Thyroid gland (tissue), 4 donors: ENCODE results near the gene MRPL23. TPM values are rescaled to one million over a fixed set of nuclear protein-coding genes. Genes with fewer than 3 reads are reported as not detected.

Source experiments
- DNase-seq, 2 donors: peaks; one replicate each; pipeline ENCODE4 v3.0.0-alpha.2; 2019
- H3K27ac ChIP-seq, 3 donors: fragments of 200-600 bp; sonication (generic); 1 replicate in 2 of 3; 2 replicates in 1 of 3; pipeline ENCODE4 v1.5.1; 2016 to 2019; ENCODE audit warnings: mild to moderate bottlenecking in 1 of 3, moderate library complexity in 1 of 3
- H3K27me3 ChIP-seq: fragments of 200-600 bp; sonication (generic); one replicate; pipeline ENCODE4 v1.5.1; 2019
- H3K36me3 ChIP-seq, 2 donors: fragments of 200-600 bp; sonication (generic); one replicate each; pipeline ENCODE4 v1.5.1; 2016 to 2019
- H3K4me1 ChIP-seq, 2 donors: fragments of 200-600 bp; sonication (generic); one replicate each; pipeline ENCODE4 v1.5.1; 2017 to 2019
- H3K4me3 ChIP-seq, 3 donors: fragments of 200-600 bp; sonication (generic); replicated peaks in 1 of 3; 1 replicate in 2 of 3; 2 replicates in 1 of 3; pipeline ENCODE4 v1.5.1; 2016; ENCODE audit warnings: mild to moderate bottlenecking in 1 of 3
- H3K9me3 ChIP-seq: fragments of 200-600 bp; sonication (generic); one replicate; pipeline ENCODE4 v1.5.1; 2017
- POLR2A ChIP-seq, 2 donors: fragments of 450-650 bp; IDR thresholded peaks; one replicate each; pipeline ENCODE4 v1.6.1; 2017; ENCODE audit warnings: antibody characterized with exemption in 2 of 2, mild to moderate bottlenecking in 2 of 2, moderate library complexity in 1 of 2
- WGBS, 2 donors: methylation state at CpG; one replicate each; pipeline ENCODE4 v1.1.5; 2017; 5-methylcytosine and 5-hydroxymethylcytosine counted together
- intact Hi-C: fragments of 100-400 bp; cut with DNase I; formaldehyde crosslinking; loops from one replicate; pipeline ENCODE4 v1.15.1; 2023
- total RNA-seq, 4 donors: library from RNA; depleted of rRNA; stranded (reverse); fragments of >200 nt; gene quantifications; one replicate each; pipeline ENCODE4 v1.2.3, GENCODE V29; 2016
- TF ChIP-seq, protein P1 (sequence below), 6 experiments: fragments of 200-600 bp in 3 of 6; fragments of 450-650 bp in 3 of 6; sonication (generic) in 3 of 6; IDR thresholded peaks; one replicate each; pipeline ENCODE4 v1.5.1; 2016 to 2019; ENCODE audit warnings: antibody characterized with exemption in 6 of 6, mild to moderate bottlenecking in 2 of 6, inconsistent platforms in 1 of 6, moderate library complexity in 1 of 6

Gene MRPL23
- total RNA-seq, 4 donors from 2014 or later, result 86.9 to 241 (median 159) TPM

DNA sequence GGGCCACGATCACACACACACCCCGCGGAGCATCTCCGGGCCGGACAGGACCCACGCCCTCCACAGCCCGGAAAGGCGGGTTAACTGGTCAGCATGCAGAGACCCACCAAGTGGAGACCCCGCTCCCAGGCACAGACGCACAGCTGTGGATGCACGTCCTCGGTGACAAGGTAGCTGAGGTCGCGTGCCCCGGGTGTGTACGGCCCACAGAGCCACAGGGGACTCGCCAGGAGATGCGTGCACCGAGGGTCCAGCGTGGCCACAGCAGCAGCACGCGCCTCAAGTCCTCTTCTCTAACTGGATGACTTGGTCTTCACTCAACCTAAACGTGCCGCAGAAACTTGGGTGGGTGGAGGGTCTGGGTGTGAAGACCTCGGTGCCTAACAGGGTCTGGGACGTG, 45.0 kb downstream of the MRPL23 start:
- no peak for DNase-seq

DNA sequence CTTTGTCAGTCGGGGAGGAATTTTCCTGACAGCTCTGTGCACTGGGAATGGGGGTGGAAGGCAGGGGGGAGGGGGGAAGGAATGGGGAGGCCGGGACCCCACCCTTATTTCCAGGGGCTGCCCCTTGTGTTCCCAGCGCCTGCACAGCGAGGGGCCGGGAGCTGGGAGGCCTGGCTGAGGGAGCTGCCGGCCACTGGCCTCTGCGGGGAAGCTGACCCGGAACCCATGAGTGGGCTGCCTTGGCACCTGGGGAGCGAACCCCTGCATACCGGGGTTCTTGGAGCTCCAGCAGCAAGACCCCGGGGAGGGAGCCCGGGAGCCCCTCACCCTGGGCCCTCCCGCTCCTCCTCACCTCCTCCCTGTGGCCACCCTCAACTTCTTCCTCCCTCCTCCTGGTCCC, 47.0 kb downstream of the MRPL23 start:
- no peak for DNase-seq
- no peaks in the 10 kb centered on the region for H3K4me1 ChIP-seq
- H3K4me3 ChIP-seq, result no peak overlapping the region
- no peak overlapping the region for H3K27ac ChIP-seq
- no peaks in the 10 kb centered on the region for H3K36me3 ChIP-seq
- H3K27me3 ChIP-seq, result no peaks in the 10 kb centered on the region
- no peaks in the 10 kb centered on the region for H3K9me3 ChIP-seq
- WGBS, 2 donors, result 81% methylated on average over 6 of the region's 13 CpGs; no CpG with 5 or more reads in 1 of the 2 donors
- intact Hi-C loops, result no loop called here
- TF ChIP-seq, protein P1, sequence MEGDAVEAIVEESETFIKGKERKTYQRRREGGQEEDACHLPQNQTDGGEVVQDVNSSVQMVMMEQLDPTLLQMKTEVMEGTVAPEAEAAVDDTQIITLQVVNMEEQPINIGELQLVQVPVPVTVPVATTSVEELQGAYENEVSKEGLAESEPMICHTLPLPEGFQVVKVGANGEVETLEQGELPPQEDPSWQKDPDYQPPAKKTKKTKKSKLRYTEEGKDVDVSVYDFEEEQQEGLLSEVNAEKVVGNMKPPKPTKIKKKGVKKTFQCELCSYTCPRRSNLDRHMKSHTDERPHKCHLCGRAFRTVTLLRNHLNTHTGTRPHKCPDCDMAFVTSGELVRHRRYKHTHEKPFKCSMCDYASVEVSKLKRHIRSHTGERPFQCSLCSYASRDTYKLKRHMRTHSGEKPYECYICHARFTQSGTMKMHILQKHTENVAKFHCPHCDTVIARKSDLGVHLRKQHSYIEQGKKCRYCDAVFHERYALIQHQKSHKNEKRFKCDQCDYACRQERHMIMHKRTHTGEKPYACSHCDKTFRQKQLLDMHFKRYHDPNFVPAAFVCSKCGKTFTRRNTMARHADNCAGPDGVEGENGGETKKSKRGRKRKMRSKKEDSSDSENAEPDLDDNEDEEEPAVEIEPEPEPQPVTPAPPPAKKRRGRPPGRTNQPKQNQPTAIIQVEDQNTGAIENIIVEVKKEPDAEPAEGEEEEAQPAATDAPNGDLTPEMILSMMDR (IDR thresholded peaks at IDR 0.05), result no peak
- TF ChIP-seq POLR2A (IDR thresholded peaks at IDR 0.05), result no peak

More for the DNA sequence above, 45.0 kb downstream of the MRPL23 start:
- no peaks in the 10 kb centered on the region for H3K27me3 ChIP-seq
- WGBS, 2 donors, result no CpG with 5 or more reads among the region's 26 CpGs
- no peaks in the 10 kb centered on the region for H3K4me1 ChIP-seq
- no peaks in the 10 kb centered on the region for H3K9me3 ChIP-seq
- no peak overlapping the region for H3K4me3 ChIP-seq
- intact Hi-C loops, result no loop called here
- H3K27ac ChIP-seq, result no peak overlapping the region
- TF ChIP-seq POLR2A (IDR thresholded peaks at IDR 0.05), result no peak
- TF ChIP-seq, protein P1 (IDR thresholded peaks at IDR 0.05), result no peak
- H3K36me3 ChIP-seq, result no peaks in the 10 kb centered on the region

DNA sequence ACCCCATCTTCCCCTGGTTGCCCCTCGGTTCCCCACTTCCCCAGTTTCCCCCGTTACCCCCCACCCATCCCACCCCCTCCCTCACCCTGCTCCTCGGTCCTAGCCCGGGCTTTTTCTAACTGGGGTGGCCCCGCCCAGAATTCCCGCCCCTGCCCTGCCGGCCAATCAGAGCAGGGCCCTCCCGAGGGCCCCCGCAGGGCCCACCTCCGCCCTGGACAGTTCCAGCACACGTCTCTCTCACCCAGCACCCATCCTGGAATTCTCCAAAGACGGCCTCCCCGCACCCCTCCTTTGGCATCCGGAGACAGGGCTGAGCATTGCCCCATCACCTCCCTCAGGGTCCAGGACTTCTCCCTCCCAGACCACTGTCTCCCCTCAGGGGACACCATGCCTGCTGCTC, 50.6 kb downstream of the MRPL23 start, which contains the start of gene H19:
Gene H19 (minus strand): TSS at position 88 of the 400 bp plus-strand sequence.
- Histone ChIP-seq H3K9me3 (no peaks in the 10 kb centered on the region), H3K27me3 (no peaks in the 10 kb centered on the region), H3K4me3 (no peak within 1 kb of the TSS), H3K27ac (no peak within 1 kb of the TSS), H3K36me3 (no peaks in the 10 kb centered on the region), H3K4me1 (no peaks in the 10 kb centered on the region)
- no peak for DNase-seq
- intact Hi-C loops, result no loop called here
- no peak for TF ChIP-seq POLR2A (IDR thresholded peaks at IDR 0.05)
- TF ChIP-seq, protein P1 (IDR thresholded peaks at IDR 0.05), result no peak
- no CpG with 5 or more reads among the region's 14 CpGs for WGBS, 2 donors

DNA sequence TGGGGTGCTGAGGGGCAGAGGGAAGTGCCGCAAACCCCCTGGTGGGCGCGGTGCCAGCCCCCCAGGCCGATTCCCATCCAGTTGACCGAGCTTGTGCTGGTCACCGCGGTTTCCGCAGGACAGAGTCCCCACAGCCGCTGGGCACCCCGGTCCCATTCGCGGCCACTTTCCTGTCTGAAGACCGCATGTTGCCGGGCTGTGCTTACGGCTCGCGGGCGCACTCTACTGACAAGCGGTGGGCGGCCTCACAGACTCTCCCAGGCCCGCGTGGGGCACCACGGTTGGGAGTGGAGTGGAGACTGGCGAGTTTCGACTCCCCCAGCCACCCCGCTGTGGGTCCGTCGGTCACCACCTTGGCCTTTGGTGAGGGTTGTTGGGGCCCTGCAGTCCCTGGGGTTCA, 51.2 kb downstream of the MRPL23 start:
- Histone ChIP-seq H3K27me3 (no peaks in the 10 kb centered on the region), H3K4me1 (no peaks in the 10 kb centered on the region), H3K27ac (no peak overlapping the region), H3K4me3 (no peak overlapping the region), H3K9me3 (no peaks in the 10 kb centered on the region), H3K36me3 (no peaks in the 10 kb centered on the region)
- no peak for DNase-seq
- TF ChIP-seq POLR2A (IDR thresholded peaks at IDR 0.05), result no peak
- TF ChIP-seq, protein P1 (IDR thresholded peaks at IDR 0.05), result no peak
- WGBS, 2 donors, result no CpG with 5 or more reads among the region's 28 CpGs
- intact Hi-C loops, result no loop called here

DNA sequence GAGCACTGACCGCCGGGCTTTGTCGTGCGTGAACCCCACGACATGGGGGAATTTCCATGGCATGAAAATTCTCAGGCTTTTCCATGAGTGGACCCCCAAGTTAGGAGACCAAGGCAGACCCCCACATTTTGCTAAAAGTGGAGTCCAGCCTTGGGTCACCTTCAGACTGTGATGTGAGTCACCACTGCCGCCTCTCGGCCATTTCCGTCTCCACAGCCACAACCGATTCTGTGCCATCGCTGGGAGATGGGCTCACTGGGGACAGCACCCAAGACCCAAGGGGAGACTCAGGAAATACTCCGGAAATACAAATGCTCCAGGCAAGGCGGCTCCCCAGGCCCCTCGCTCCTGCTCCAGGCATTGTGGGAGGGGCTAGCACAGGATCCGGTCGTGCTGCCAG, 51.7 kb downstream of the MRPL23 start:
- no peak for DNase-seq
- no peaks in the 10 kb centered on the region for H3K27me3 ChIP-seq
- no peak overlapping the region for H3K27ac ChIP-seq
- H3K36me3 ChIP-seq, result no peaks in the 10 kb centered on the region
- no peak overlapping the region for H3K4me3 ChIP-seq
- TF ChIP-seq, protein P1 (IDR thresholded peaks at IDR 0.05), result no peak
- TF ChIP-seq POLR2A (IDR thresholded peaks at IDR 0.05), result no peak
- no peaks in the 10 kb centered on the region for H3K4me1 ChIP-seq
- no CpG with 5 or more reads among the region's 15 CpGs for WGBS, 2 donors
- intact Hi-C loops, result no loop called here
- no peaks in the 10 kb centered on the region for H3K9me3 ChIP-seq
